Astrocyte (in vitro differentiated cells and primary cell): ENCODE data around the gene BPIFA3.

ENCODE experiments used
- EZH2 ChIP-seq: IDR thresholded peaks from 2 replicates; pipeline ENCODE4 v1.6.1; 2012; ENCODE audit warnings: mild to moderate bottlenecking, low read length, inconsistent platforms; ENCODE audit not compliant: insufficient read depth
- TF ChIP-seq, protein P1 (sequence below): IDR thresholded peaks from 2 replicates; pipeline ENCODE4 v1.5.1; 2011; ENCODE audit warnings: low read depth, mild to moderate bottlenecking, inconsistent platforms, low read length, moderate library complexity; ENCODE audit not compliant: insufficient read depth

DNA sequence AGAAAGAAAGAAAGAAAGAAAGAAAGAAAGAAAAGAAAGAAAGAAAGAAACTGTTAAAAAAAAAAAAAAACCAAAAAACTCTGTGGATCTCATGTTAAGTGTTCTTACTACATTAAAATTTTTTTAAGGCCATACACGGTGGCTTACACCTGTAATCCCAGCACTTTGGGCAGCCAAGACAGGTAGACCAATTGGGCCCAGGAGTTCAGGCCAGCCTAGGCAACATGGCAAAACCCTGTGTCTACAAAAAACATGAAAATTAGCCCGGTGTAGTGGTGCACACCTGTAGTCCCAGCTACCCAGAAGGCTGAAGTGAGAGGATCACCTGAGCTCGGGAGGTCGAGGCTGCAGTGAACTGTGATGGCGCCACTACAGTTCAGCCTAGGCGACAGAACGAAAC lies 14.1 kb downstream of the BPIFA3 start:
- TF ChIP-seq, protein P1, sequence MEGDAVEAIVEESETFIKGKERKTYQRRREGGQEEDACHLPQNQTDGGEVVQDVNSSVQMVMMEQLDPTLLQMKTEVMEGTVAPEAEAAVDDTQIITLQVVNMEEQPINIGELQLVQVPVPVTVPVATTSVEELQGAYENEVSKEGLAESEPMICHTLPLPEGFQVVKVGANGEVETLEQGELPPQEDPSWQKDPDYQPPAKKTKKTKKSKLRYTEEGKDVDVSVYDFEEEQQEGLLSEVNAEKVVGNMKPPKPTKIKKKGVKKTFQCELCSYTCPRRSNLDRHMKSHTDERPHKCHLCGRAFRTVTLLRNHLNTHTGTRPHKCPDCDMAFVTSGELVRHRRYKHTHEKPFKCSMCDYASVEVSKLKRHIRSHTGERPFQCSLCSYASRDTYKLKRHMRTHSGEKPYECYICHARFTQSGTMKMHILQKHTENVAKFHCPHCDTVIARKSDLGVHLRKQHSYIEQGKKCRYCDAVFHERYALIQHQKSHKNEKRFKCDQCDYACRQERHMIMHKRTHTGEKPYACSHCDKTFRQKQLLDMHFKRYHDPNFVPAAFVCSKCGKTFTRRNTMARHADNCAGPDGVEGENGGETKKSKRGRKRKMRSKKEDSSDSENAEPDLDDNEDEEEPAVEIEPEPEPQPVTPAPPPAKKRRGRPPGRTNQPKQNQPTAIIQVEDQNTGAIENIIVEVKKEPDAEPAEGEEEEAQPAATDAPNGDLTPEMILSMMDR: no peak
- no peak for TF ChIP-seq EZH2
